A673 (cell line): ENCODE measurements around the gene XAB2. TPM values are rescaled to one million over a fixed set of nuclear protein-coding genes. Genes with fewer than 3 reads are reported as not detected.

Experiments used
- BruUV-seq: library from RNA; stranded (reverse); fragments of 400-500 nt; replicated peaks from 2 replicates; lab custom pipeline; 2021; lab: Mats Ljungman, UMichigan
- CTCF ChIA-PET: fragments of 300-600 bp; sonication (Branson Sonifier 250); formaldehyde crosslinking; loops from one replicate; lab custom pipeline; 2022; ENCODE audit warnings: antibody characterized with exemption; lab: Charles Lee
- POLR2A ChIA-PET: fragments of 300-600 bp; sonication (Branson Sonifier 250); formaldehyde crosslinking; loops from one replicate; lab custom pipeline; 2022; ENCODE audit warnings: antibody characterized with exemption; ENCODE audit not compliant: low non-redundant PET; lab: Charles Lee
- DNase-seq: peaks from one replicate; pipeline ENCODE4 v3.0.0-alpha.2; 2015; ENCODE audit warnings: low spot score
- H3K27ac ChIP-seq: fragments of 200-600 bp; sonication (generic); 2 replicates; pipeline ENCODE4 v1.5.1; 2016; ENCODE audit warnings: mixed run types, low read depth, mild to moderate bottlenecking, mixed read lengths, antibody characterized with exemption, low read length; ENCODE audit not compliant: poor library complexity, severe bottlenecking
- H3K27me3 ChIP-seq: fragments of 200-600 bp; sonication (generic); replicated peaks from 2 replicates; pipeline ENCODE4 v1.6.1; 2017; ENCODE audit warnings: mixed run types, low read depth, mild to moderate bottlenecking, mixed read lengths, antibody characterized with exemption, low read length; ENCODE audit not compliant: insufficient read depth, poor library complexity
- H3K36me3 ChIP-seq: fragments of 200-600 bp; sonication (generic); 2 replicates; pipeline ENCODE4 v1.6.1; 2016; ENCODE audit warnings: mixed run types, mild to moderate bottlenecking, mixed read lengths, antibody characterized with exemption, low read length; ENCODE audit not compliant: insufficient read depth, poor library complexity, severe bottlenecking
- H3K4me1 ChIP-seq: fragments of 200-600 bp; sonication (generic); 2 replicates; pipeline ENCODE4 v1.6.1; 2017; ENCODE audit warnings: mixed run types, mild to moderate bottlenecking, mixed read lengths, antibody characterized with exemption, low read length; ENCODE audit not compliant: insufficient read depth, poor library complexity, severe bottlenecking
- H3K4me3 ChIP-seq: fragments of 200-600 bp; sonication (generic); 2 replicates; pipeline ENCODE4 v1.5.1; 2016; ENCODE audit warnings: low read depth, mixed run types, mild to moderate bottlenecking, mixed read lengths, low read length; ENCODE audit not compliant: poor library complexity, severe bottlenecking
- H3K9me3 ChIP-seq: fragments of 200-600 bp; sonication (generic); 2 replicates; pipeline ENCODE4 v1.6.1; 2016; ENCODE audit warnings: mixed run types, low read depth, mild to moderate bottlenecking, mixed read lengths, antibody characterized with exemption, low read length; ENCODE audit not compliant: poor library complexity, severe bottlenecking
- EZH2 ChIP-seq: fragments of 200-600 bp; sonication (generic); IDR thresholded peaks from 2 replicates; pipeline ENCODE4 v1.6.1; 2017; ENCODE audit warnings: borderline replicate concordance, low read depth, mild to moderate bottlenecking, mixed read lengths, antibody characterized with exemption, low read length; ENCODE audit not compliant: poor library complexity, severe bottlenecking
- intact Hi-C: fragments of 100-400 bp; cut with micrococcal nuclease; formaldehyde crosslinking; loops from one replicate; pipeline ENCODE4 v1.10.0; 2022; ENCODE audit not compliant: unreplicated experiment
- total RNA-seq: library from RNA; stranded (reverse); gene quantifications from 2 replicates; pipeline ENCODE4 v1.2.3, GENCODE V29; 2021
- TF ChIP-seq, protein P1 (sequence below): fragments of 300-800, 200-600 bp; sonication (generic); conservative IDR thresholded peaks from 2 replicates; pipeline ENCODE4 v1.5.1; 2017; ENCODE audit warnings: low read depth, mild to moderate bottlenecking, antibody characterized with exemption, low read length, moderate library complexity, mixed read lengths

XAB2 gene
- total RNA-seq, 1 experiment from 2014 or later = 46.8 TPM

- Histone ChIP-seq H3K27me3 (no peaks in the 10 kb centered on the region), H3K4me1 (peaks cover 18% of the 10 kb centered on the region), H3K9me3 (no peaks in the 10 kb centered on the region), H3K27ac (no peak overlapping the region), H3K36me3 (peaks cover 3% of the 10 kb centered on the region), H3K4me3 (no peak overlapping the region)
- ChIA-PET POLR2A (no interaction called here), CTCF (no interaction called here)
- DNase-seq = no peak
- TF ChIP-seq EZH2 = no peak
- TF ChIP-seq, protein P1, sequence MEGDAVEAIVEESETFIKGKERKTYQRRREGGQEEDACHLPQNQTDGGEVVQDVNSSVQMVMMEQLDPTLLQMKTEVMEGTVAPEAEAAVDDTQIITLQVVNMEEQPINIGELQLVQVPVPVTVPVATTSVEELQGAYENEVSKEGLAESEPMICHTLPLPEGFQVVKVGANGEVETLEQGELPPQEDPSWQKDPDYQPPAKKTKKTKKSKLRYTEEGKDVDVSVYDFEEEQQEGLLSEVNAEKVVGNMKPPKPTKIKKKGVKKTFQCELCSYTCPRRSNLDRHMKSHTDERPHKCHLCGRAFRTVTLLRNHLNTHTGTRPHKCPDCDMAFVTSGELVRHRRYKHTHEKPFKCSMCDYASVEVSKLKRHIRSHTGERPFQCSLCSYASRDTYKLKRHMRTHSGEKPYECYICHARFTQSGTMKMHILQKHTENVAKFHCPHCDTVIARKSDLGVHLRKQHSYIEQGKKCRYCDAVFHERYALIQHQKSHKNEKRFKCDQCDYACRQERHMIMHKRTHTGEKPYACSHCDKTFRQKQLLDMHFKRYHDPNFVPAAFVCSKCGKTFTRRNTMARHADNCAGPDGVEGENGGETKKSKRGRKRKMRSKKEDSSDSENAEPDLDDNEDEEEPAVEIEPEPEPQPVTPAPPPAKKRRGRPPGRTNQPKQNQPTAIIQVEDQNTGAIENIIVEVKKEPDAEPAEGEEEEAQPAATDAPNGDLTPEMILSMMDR = no peak
- intact Hi-C loops = no loop called here
- no TSS peak for BruUV-seq
These were observed 2.2 kb upstream of the XAB2 start for GRCh38 chr19:7631577-7631976.

DNA sequence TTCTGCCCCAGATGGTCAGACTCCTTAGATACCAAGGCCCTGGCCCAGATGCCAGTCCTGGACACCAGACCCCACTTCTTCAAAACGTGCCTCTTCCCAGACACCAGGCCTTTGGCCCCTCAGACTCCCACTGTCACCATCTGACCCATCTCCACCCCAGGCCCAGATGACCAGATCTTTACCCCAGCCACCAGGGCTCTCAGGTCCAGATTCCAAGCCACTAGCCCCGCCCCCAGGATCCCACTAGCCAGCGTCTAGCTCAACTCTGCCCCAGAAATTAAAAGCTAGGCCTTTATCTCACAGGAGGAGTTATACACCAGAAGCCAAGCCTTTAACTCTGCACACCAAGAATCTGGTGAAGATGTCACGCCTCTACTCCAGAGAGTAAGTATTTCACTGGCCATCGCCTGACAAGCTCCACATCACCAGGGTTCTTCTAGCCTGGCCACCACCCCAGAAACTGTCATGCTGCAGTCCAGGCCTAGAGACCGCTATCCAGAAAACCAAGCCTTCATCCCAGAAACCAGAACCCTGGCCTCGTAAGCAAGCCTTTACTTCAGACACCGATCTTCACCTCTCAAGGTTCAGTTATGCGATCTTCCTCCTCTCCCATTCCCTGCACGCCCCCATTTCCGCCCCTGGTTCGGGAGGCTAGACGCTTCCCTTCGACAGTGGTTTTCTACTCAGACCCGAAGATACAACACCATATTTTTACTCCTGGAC lies 595 bp downstream of the XAB2 start:
- POLR2A ChIA-PET = no interaction called here
- no peak for DNase-seq
- intact Hi-C loops = no loop called here
- Histone ChIP-seq H3K4me3 (peak overlapping the region; percentile 83), H3K9me3 (no peaks in the 10 kb centered on the region), H3K4me1 (peaks cover 12% of the 10 kb centered on the region), H3K27ac (peak overlapping the region; percentile 73), H3K27me3 (no peaks in the 10 kb centered on the region), H3K36me3 (peaks cover 8% of the 10 kb centered on the region)
- no peak for TF ChIP-seq EZH2
- TF ChIP-seq, protein P1 = no peak
- CTCF ChIA-PET = interaction anchor here (1.0 kb wide), 2 partner anchors 52 to 60 kb away, joined by 4 to 5 read pairs; partner anchors contain the start of gene TRAPPC5
- BruUV-seq = TSS peak; percentile 86

DNA sequence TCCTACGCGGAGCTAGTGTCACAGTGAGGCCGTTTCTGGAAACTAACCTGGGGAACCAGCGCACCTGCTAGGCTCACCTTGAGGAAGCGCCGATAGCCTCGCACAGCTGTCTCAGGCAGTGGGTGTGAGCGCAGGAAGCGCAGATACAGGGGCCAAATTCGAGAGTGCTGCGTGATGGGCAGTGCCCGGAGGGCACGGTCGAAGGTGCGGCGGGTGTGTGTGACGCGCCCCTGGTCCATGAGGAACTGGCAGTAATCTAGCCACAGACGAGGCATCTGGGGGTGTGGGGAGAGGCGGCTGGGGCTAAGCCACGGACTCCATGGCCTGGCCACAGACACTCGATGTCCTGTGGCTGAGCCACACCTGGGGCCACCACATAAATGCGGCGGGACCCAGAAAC lies 2.2 kb downstream of the XAB2 start:
- Histone ChIP-seq H3K9me3 (no peaks in the 10 kb centered on the region), H3K36me3 (peaks cover 22% of the 10 kb centered on the region), H3K4me1 (peaks cover 12% of the 10 kb centered on the region), H3K27me3 (no peaks in the 10 kb centered on the region), H3K4me3 (no peak overlapping the region), H3K27ac (no peak overlapping the region)
- TF ChIP-seq, protein P1 = no peak
- no peak for TF ChIP-seq EZH2
- no TSS peak for BruUV-seq
- no peak for DNase-seq
- CTCF ChIA-PET = no interaction called here
- intact Hi-C loops = no loop called here
- POLR2A ChIA-PET = no interaction called here
